Colonic mucosa (tissue), 4 donors: ENCODE results near the gene SNCA. TPM values are rescaled to one million over a fixed set of nuclear protein-coding genes. Genes with fewer than 3 reads are reported as not detected.

Experiments
- DNase-seq: peaks from one replicate; pipeline ENCODE4 v3.0.0-alpha.2; 2020
- H3K27ac ChIP-seq: fragments of 200-600 bp; one replicate; pipeline ENCODE4 v1.8.0; 2021
- H3K27me3 ChIP-seq: fragments of 200-600 bp; one replicate; pipeline ENCODE4 v1.8.0; 2021
- H3K36me3 ChIP-seq: fragments of 200-600 bp; one replicate; pipeline ENCODE4 v1.8.0; 2021
- H3K4me1 ChIP-seq: fragments of 200-600 bp; one replicate; pipeline ENCODE4 v1.8.0; 2021; ENCODE audit warnings: mild to moderate bottlenecking
- H3K4me3 ChIP-seq: fragments of 200-600 bp; one replicate; pipeline ENCODE4 v1.8.0; 2021
- H3K9ac ChIP-seq, 2 donors: one replicate each; pipeline ENCODE4 v1.7.0; 2013; ENCODE audit warnings: control low read depth in 2 of 2, low read depth in 2 of 2, low read length in 2 of 2
- H3K9me3 ChIP-seq: fragments of 200-600 bp; one replicate; pipeline ENCODE4 v1.8.0; 2021
- CTCF ChIP-seq: fragments of 200-600 bp; IDR thresholded peaks from one replicate; pipeline ENCODE4 v1.8.0; 2022; ENCODE audit warnings: antibody characterized with exemption, mild to moderate bottlenecking
- intact Hi-C: fragments of 100-400 bp; cut with DNase I; formaldehyde crosslinking; loops from one replicate; pipeline ENCODE4 v1.14.1; 2022
- total RNA-seq, 2 donors: library from RNA; stranded (reverse); fragmentation: NEBNext Ultra II Directional in 1 of 2; extraction: Animal tissue kit (Norgen Biotek cat#: 25700) in 1 of 2; gene quantifications; one replicate each; pipeline ENCODE4 v1.2.1, GENCODE V29; 2021
- donor health status: healthy.
- donor health status: DM: no; HTN: no; CAD: no.
- donor health status: DM: no; HTN: no; CAD: no.

Gene SNCA
- total RNA-seq, 2 donors from 2014 or later: 1.2 to 5.7 TPM

- no peaks in the 10 kb centered on the region for H3K4me1 ChIP-seq
These were observed 112.2 kb downstream of the SNCA start for GRCh38 chr4:89724716-89725115.

GRCh38 chr4:89723096-89723495, 113.9 kb downstream of the SNCA start:
- H3K27ac ChIP-seq: no peak overlapping the region
- no peaks in the 10 kb centered on the region for H3K27me3 ChIP-seq
- no peak overlapping the region for H3K4me3 ChIP-seq
- no peak overlapping the region for H3K9ac ChIP-seq
- no peaks in the 10 kb centered on the region for H3K9me3 ChIP-seq
- no peaks in the 10 kb centered on the region for H3K36me3 ChIP-seq
- intact Hi-C loops: no loop called here
- no peak for DNase-seq
- no peak for TF ChIP-seq CTCF
- H3K4me1 ChIP-seq: no peaks in the 10 kb centered on the region

More at GRCh38 chr4:89724716-89725115, 112.2 kb downstream of the SNCA start:
- no peak for TF ChIP-seq CTCF
- H3K27ac ChIP-seq: no peak overlapping the region
- no peaks in the 10 kb centered on the region for H3K36me3 ChIP-seq
- no peak overlapping the region for H3K4me3 ChIP-seq
- DNase-seq: no peak
- intact Hi-C loops: no loop called here
- H3K27me3 ChIP-seq: no peaks in the 10 kb centered on the region
- no peak overlapping the region for H3K9ac ChIP-seq
- no peaks in the 10 kb centered on the region for H3K9me3 ChIP-seq

GRCh38 chr4:89722517-89722916, 114.4 kb downstream of the SNCA start:
- no peak for TF ChIP-seq CTCF
- H3K4me1 ChIP-seq: no peaks in the 10 kb centered on the region
- H3K9ac ChIP-seq: no peak overlapping the region
- no peaks in the 10 kb centered on the region for H3K27me3 ChIP-seq
- H3K4me3 ChIP-seq: no peak overlapping the region
- no peak for DNase-seq
- no peaks in the 10 kb centered on the region for H3K36me3 ChIP-seq
- no peaks in the 10 kb centered on the region for H3K9me3 ChIP-seq
- no peak overlapping the region for H3K27ac ChIP-seq
- intact Hi-C loops: no loop called here

GRCh38 chr4:89720981-89721380, 116.0 kb downstream of the SNCA start:
- Histone ChIP-seq H3K9ac (no peak overlapping the region), H3K27ac (no peak overlapping the region), H3K9me3 (no peaks in the 10 kb centered on the region), H3K27me3 (no peaks in the 10 kb centered on the region), H3K4me1 (no peaks in the 10 kb centered on the region), H3K36me3 (no peaks in the 10 kb centered on the region), H3K4me3 (no peak overlapping the region)
- intact Hi-C loops: no loop called here
- no peak for DNase-seq
- TF ChIP-seq CTCF: no peak

- H3K9ac ChIP-seq: no peak overlapping the region
- no peaks in the 10 kb centered on the region for H3K9me3 ChIP-seq
- H3K4me1 ChIP-seq: no peaks in the 10 kb centered on the region
- H3K4me3 ChIP-seq: no peak overlapping the region
- H3K36me3 ChIP-seq: no peaks in the 10 kb centered on the region
- no peak overlapping the region for H3K27ac ChIP-seq
- no peak for DNase-seq
- intact Hi-C loops: no loop called here
- H3K27me3 ChIP-seq: no peaks in the 10 kb centered on the region
- no peak for TF ChIP-seq CTCF
These were observed 117.3 kb downstream of the SNCA start for GRCh38 chr4:89719536-89720090.
